ENCODE results near the gene KCNH5.

The KCNH5 gene

GRCh38 chr14:62988967-62989366 is 56.3 kb downstream of the KCNH5 start:
- no peak for DNase-seq (ENCODE audit: low read depth, low spot score)

- no peak for DNase-seq (ENCODE audit: low read depth, low spot score)
Observed at GRCh38 chr14:62983821-62984220, 61.4 kb downstream of the KCNH5 start.

GRCh38 chr14:62980693-62981092 is 64.6 kb downstream of the KCNH5 start:
- no peak for DNase-seq (ENCODE audit: low read depth, low spot score)

DNA sequence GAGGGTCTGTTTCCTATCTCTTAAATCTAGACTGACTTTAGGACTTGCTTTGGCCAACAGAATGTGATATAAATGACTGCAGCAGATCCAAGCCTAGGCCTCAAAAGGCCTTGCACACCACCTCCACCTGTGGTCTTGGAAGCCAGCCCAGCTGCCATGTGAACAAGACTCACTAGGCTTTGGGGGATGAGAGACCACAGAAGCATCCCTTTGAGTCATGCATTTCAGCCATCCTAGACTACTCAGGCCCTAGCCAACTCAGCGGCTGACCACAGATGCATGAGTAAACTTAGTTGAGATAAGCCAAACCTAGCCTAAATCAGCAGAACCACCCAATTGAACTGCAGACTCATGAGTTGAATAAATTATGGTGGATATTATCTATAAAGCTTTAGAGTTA is 87.7 kb downstream of the KCNH5 start:
- DNase-seq (ENCODE audit: low read depth, low spot score), result no peak

DNA sequence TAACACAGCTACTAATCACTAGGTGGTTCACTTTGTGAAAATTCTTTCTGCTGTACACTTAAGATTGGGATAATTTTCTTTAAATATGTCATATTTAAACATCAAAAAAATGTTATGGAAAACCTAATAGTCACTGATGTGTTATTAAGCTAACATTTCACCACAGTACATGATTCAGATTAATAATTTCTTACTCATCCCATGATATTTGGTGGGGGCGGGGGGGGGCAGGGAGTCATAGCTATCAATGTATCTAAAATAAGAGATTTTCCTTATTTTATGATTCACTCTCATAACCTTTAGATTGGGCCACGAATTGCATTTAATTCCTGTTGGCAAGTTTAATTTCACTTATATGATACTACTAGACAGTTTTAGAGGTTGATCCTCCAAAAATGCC is 88.8 kb downstream of the KCNH5 start:
- DNase-seq (ENCODE audit: low read depth, low spot score), result no peak

DNA sequence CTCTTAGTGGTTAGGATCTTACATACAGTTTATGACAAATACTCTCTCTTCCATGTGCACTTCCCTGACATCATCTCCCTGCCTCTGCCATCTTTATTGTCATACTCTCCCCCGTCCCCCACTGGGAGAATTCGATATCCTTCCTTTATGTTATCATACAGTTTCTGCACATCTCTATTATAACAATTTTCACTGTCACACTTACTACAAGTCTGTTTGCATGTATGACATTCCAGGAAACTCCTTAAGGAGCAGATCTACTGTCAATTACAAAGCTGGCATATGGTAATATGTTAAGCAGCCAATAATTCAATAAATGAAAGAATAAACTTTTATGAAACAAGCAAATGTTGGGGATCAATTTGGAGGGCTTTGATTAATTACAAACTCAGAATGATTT is 91.1 kb downstream of the KCNH5 start:
- no peak for DNase-seq (ENCODE audit: low read depth, low spot score)

DNA sequence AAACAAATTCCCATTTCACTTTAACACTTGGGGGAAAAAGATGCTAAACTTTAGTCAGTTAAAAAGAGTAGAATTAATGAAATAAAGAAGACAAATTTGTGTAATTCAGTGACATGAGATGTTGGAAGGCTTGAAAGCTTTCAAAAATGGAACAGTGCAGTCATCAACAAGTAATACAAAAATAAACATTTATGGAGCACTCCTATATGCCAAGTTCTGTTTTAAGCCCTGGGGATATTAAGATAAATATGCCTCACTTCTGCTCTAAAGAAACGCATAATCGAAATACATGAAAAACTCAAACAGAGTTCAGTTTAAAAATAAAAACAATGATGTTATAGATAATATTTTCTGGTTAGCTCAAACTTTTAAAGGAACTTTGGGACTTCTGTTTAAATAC is 93.0 kb downstream of the KCNH5 start:
- no peak for DNase-seq (ENCODE audit: low read depth, low spot score)

DNA sequence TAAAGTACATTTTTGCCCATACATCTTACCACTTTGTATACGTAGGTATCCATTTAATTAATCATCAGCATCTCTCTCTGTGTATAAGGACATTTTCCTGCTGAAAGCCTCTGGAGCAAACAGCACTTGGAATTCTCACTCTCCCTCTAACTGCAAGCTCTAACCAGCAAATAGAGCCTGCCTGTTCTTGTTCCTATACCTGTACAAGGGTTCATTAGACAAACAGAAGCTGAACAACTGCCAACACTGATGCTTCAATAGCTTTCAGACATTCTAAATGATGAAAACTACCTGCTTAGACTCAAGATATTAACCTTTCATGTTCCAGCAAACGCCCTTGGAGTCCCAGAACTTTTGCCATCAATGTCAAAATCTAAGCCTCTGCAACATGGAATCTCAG is 98.0 kb downstream of the KCNH5 start:
- no peak for DNase-seq (ENCODE audit: low read depth, low spot score)

DNA sequence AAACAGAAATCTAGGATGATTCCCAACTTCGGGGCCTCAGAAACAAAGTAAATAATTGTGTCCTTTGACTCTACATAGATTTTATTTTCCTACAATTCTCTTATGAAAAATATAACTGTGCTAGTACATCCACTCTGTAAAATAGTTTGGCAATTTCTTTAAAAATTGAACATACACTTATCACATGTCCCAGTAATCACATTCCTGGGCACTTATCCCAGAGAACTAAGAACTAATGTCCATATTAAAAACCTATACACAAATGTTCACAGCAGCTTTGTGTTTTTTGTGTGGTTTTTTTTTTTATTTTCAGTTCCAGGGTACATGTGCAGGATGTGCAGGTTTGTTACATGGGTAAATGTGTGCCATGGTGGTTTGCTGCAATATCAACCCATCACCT is 99.0 kb downstream of the KCNH5 start:
- no peak for DNase-seq (ENCODE audit: low read depth, low spot score)

DNA sequence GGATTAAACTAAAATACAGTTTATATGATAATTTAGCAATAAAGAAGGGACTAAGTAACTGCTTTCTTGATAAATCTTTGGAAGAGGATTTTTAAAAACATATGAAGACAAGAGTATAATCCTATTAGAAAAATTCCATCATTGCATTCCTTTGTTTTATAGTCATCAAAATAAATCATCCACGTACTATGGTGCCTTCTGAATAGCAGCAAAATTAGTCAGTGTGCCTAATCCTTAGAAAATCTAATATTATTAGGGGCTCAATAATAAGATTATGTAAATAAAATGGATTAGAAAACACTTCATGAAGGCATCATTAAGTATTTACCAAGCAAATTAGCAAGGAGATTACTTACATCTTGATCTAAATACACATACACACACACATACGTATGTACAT is 102.1 kb downstream of the KCNH5 start:
- DNase-seq (ENCODE audit: low read depth, low spot score), result no peak

- no peak for DNase-seq (ENCODE audit: low read depth, low spot score)
Observed at GRCh38 chr14:62939970-62940369, 105.3 kb downstream of the KCNH5 start.

DNA sequence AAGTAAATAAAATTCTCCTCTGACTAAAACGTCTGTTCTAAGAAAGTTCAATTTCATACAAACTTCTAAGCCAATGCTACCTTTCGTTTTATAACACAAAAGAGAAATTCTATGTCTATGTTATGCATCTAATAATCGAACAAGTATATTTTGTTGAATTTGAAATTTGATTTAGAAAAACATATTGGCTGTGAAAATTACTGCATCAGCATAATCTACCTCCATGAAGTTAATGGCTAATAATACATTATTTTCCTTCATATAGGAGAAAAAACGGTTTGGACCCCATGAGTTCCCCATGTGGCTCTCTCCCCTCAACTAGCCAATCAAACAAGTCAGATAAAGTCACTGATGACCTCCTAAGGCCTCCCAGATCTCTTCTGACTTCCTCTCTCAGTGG is 106.5 kb downstream of the KCNH5 start:
- DNase-seq (ENCODE audit: low read depth, low spot score), result no peak

DNA sequence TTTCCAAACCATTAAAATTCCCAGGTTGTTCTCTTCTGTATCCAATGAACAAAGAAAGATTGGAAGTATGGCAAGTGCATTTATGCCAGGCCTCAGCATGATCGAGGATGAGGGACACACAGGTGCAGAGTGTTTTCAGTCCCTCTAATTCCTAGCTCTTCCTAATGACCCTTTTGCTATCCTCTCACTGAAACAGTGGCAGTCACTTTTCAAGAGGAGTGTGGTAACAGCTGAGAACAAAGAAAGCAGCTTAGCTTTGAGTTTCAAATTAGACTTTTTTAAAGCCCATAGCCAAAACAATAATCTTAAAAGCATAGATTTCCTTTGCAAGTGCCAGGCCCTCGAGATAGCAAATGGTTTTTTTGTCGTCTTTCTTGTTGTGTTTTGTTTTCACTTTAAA is 110.8 kb downstream of the KCNH5 start:
- no peak for DNase-seq (ENCODE audit: low read depth, low spot score)

DNA sequence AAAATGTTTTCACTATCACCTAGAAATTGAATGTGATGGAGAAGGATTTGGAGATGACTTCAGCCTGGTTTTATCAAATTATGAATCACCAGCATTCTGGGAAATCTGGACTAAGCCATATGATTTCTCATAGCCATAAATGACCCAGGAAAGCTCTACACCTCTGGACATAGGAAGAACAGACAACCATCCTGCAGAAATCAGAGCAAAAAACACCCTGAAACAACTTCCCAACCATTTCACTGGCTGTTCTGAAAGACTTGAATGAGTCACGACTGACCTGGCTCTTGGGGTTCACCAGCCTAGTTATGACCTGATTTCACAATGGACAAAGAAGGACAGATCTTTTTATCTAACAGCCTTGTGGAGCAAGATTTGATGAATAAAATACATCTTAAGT is 123.8 kb downstream of the KCNH5 start:
- no peak for DNase-seq (ENCODE audit: low read depth, low spot score)

DNA sequence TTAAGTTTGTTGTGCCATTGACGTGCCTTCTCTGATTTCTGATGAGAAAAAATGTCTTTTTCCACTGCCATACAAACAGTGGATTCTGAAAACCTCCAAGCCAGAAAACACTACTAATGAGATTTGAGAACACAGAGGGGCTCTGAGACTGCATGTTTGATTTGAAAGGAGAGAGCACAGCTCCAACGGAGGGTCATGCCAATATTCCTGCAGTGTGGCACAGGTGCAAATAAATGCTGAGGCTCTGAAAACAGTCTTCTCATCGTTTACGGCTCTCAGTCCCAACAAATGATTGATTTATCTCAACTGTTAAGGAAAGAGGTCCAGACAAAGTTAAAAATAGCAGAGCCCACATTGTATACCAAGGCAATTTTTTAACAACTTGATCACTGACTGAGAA is 128.7 kb downstream of the KCNH5 start:
- no peak for DNase-seq (ENCODE audit: low read depth, low spot score)

DNA sequence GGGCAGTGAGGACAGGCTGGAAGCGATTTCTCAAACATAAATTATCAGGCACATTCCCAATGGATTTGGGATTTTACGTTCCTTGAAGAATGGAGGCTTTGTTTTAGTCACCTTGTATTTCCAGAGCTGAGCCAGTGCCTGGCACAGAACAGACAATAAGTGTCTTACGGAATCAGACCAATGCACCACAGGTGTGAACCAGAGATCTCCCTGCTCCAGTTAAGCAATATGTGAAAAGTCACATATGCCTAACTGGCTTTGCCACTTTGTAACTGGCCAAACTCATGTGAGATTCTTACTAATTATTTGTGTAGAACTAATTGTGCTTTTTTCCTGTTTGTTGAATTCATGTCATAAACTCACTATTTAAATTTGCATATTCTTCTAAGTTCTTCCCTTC is 130.4 kb downstream of the KCNH5 start:
- no peak for DNase-seq (ENCODE audit: low read depth, low spot score)

GRCh38 chr14:62914025-62914424 is 131.2 kb downstream of the KCNH5 start:
- no peak for DNase-seq (ENCODE audit: low read depth, low spot score)

GRCh38 chr14:62908506-62908905 is 136.8 kb downstream of the KCNH5 start:
- no peak for DNase-seq (ENCODE audit: low read depth, low spot score)

- DNase-seq (ENCODE audit: low read depth, low spot score), result no peak
Observed at GRCh38 chr14:62905566-62905965, 139.7 kb downstream of the KCNH5 start.

GRCh38 chr14:62897771-62898170 is 147.5 kb downstream of the KCNH5 start:
- no peak for DNase-seq (ENCODE audit: low read depth, low spot score)

- no peak for DNase-seq (ENCODE audit: low read depth, low spot score)
Observed at GRCh38 chr14:62896932-62897456, 148.3 kb downstream of the KCNH5 start.

DNA sequence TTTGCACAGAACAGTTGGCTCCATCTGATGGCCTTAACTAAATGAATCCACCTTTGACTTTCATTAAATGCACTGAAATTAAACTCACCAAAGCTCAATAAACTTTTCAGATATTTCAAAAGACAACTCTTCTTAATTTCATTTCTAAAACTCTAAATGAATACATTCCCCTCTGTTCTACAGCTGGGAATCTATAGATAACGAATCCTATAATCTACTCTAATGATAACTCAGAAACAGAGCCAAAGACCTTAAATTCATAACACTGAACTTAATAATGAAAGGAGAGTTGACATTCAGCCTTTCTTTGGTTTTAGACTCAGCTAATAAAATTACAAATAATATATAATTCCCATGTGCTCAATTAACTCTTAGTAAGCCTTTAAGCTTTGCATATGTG is 150.5 kb downstream of the KCNH5 start:
- no peak for DNase-seq (ENCODE audit: low read depth, low spot score)

GRCh38 chr14:62889364-62889763 is 155.9 kb downstream of the KCNH5 start:
- no peak for DNase-seq (ENCODE audit: low read depth, low spot score)

DNA sequence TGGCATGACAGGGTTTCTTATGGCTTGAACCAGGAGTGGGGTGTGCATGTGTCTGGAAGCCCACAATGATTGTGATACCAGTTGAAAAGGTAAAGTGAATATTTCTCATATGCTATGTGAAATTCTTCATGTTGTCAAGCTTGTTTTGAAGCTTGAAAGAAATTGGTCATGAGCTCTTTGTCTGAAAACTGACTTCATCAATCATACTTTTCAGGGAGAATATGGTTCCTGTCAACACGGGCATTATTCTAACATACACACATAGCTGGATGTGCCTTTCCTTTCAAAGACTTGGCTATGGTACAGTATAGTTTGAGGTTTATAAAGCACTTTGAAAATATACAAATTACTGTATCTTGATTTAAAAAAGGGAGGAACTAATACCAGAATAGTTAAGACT is 158.8 kb downstream of the KCNH5 start:
- DNase-seq (ENCODE audit: low read depth, low spot score), result no peak

GRCh38 chr14:62885451-62885850 is 159.8 kb downstream of the KCNH5 start:
- no peak for DNase-seq (ENCODE audit: low read depth, low spot score)
